Measurements from ENCODE around the gene PAX2.

Gene PAX2

DNA sequence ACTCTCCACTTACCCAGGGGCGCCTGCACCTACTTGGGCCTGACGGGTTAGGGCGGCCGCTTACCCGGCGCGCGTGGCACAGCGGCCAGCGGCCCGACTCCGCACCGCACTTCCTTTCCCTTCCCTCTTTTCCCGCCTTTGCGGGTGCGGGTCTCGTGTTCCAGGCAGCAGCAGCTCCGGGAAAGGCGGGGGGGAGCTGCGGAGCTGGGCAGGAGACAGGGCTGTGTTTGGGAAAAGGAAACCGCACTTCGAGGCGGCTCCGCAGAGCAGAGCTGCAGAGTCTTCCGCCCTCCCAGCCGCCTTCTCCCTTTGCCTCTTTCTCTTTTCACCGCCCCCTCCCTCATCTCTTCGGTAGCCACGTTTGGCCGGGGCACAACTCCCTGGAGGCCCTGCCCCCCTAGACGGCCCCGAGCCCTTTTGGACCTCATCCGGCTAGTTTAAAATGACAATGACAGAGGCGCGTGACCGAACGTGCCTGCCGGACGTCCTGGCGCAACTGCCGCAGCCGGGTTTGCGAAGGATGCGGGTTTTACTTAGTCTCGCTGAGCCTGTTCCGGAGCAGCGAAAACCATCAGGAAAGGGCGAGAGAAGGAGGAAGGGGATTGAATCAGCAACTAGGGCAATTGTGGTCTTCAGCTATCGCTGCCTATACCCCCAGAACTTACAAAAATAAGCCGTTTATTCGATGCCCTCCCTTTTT lies 7.9 kb upstream of the PAX2 start:
- no peak for FAIRE-seq

DNA sequence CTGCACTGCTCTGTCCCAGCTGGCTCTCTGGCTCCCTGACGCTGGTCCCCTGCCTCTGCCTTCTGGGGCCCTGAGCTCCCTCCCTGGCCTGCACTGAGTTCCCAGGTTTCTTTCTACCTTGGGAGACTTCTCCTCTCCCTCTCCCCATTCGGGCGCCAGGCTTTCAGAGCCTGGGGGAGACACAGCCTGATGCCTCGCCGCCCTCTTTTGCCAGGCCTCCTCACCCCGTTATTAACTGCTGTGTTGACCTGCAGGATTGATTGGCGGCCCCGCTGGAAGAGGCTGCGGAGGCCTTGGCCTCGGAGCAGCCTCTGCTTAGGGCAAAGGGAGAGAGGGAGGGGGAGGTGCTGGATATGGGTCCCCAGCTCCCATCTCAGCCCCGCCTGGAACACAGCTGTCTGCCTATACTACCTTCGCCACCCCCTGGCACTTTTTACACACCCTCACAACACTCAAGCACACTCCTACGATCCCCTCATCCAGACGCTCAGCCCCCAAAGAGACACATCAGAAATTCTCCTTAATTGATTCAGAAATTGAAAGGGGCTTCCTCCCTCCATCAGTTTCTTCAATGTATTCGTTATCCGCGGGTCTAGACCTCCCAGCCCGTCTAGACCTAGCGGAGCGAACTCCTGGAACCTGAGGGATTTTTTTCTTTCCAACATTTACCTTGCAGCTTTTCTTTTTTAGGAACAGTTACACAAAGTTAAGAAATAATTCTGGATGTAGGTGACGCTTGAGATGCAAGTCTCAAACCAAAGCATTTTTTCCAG lies 7.1 kb upstream of the PAX2 start:
- no peak for FAIRE-seq
- no peak for DNase-seq (ENCODE audit: extremely low spot score, insufficient read length, low read depth)

More for the DNA sequence above, 7.9 kb upstream of the PAX2 start:
- no peak for DNase-seq (ENCODE audit: extremely low spot score, insufficient read length, low read depth)

DNA sequence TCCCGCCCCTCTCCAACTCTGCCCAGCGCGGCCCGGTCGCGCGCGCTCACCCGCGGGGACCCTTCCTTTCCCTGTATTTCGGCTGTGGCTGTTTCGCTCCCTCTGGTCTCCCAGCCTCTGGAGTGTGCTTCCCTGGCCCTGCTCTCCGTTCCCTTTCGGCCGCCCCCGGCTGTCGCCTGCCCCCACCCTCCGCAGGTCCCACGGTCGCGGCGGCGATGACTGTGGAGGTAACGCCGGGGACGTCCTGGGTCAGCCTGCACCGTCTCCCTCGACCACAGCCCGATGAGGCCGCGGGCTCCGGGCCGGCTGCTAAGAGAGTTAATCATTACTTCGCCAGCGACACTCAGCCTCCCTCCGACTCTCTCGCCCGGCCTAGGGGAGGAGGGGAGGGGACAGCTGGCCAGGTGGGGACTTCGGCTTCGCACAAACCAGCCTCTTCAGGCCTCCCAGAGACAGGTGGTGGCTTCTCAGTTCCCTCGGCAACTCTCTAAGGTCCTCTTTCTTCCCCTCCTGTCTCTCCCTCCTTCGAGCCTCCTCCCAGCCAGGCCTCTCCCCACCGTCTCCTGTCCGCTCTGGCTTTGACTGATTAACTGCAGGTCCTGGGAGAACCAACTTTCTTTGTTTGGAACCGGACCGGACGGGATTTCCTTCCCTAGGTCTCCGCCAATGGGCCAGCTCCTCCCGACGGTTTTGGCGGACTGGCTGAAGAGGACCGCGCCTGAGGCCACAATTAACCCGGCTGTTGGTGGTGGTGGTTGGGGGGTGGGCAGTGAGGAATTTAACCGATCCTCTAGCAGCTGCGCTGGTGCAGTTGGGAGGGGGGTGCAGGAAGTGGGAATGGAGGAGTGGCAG lies 5.6 kb upstream of the PAX2 start:
- FAIRE-seq (peak; percentile 46), DNase-seq (ENCODE audit: extremely low spot score, insufficient read length, low read depth) (no peak)

DNA sequence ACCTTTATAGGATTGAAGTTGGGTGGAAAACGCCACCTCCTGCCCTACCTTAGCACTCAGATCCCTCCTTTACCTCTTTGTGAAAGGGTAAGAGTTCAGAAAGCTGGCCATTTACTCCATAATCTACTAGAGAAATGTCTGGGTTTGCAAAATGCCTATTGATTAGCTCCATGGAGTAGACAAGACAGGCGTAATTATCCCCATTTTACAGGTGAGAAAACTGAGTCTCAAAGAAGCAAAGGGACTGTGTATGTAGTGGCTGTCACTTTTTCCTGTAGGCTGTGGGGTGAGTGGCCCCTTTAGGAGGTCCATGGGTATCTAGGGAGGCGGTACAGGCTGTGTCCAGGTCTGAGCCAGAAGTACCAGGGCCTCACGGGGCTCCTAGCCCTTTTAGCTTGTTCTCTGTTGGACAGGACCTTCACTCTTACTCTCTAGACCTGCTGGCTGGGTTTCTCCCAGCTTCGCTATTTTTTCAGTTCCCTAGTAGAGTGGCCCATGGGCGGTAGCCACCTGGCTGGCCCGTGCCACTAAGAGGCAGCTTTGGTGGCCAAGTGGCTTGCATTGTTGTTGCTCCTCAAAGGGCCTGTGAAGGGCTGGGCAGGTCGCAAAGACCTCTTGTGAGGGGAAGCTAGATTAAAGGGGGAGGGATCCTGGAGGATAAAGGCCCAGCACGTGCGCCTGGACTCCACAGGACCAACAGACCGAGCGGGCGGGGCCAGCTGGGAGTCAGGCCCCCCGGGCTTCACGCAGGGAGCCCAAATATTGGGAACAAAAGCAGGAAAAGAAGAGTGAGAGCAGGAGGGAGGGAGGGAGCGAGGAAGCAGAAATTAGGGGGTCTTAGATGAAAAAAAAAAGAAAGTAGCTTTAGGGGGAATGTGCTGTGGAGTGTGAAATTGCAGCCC lies 4.7 kb upstream of the PAX2 start:
- FAIRE-seq (no peak), DNase-seq (ENCODE audit: extremely low spot score, insufficient read length, low read depth) (no peak)

DNA sequence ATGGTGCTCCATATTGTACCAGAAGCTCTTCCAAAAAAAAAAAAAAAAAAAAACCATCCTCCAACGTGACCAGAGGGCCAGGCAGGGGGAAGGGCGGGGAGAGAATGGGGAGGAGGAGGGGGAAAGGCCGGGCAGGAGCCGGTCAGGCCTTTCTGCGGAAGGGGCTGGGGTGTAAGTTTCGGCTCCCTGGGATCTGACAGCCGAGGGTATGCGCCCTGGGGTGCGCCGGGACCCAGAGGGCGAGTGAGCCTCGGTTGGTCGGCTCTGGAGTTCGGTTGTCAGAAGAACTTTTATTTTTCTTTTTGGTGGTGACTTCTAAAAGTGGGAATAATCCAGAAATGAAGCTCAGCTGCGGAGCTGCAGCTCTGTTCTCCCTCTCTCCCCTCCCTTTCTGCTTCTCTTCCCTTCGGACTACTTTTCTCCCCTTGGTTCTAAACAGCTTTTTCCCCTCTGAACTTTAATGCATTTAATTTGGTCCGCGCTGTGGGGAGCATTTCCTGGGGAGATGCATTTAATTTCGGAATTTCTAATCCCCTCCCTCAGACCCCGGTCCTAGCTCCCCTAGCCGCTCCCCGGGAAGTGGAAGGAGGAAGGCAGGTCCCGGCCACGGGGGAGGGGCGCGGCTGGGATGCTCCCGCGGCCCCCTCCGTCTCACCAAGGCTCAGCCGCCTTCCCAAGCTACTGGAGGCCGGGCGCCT lies 3.9 kb upstream of the PAX2 start:
- no peak for FAIRE-seq
- no peak for DNase-seq (ENCODE audit: extremely low spot score, insufficient read length, low read depth)

DNA sequence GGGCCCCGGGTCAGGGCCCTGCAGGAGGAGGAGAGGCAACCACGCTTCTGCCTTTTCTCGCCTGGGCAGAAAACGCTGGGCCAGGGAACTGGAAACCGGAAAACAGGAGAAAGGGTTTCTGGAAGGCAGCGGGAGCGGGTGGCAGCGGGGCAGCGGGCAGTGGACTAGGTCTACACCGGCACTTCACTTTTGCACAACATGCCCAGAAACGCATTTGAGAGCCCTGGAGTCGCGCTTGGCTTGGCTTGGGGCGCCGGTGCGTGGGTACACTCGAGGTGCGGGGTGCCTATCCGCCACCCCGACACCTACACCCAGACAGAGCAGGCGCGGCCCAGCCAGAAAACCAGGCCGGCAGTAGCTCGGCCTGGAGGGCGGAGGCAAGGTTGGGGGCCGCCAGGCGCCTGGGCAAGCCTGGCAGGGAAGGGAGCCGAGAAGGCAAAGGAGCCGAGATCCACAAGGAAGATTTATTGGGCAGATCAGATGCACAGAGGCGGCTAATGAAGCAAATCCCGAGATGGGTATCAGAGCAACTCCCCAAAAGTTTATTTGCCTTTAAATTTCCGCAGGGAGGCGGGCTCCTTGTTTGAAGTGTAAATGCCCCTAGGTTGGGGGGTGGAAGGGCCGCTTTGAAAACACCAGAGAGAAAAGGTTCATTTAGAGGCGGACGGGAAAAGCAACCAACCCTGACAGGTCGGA lies 3.2 kb upstream of the PAX2 start:
- DNase-seq (ENCODE audit: extremely low spot score, insufficient read length, low read depth) (no peak), FAIRE-seq (no peak)

DNA sequence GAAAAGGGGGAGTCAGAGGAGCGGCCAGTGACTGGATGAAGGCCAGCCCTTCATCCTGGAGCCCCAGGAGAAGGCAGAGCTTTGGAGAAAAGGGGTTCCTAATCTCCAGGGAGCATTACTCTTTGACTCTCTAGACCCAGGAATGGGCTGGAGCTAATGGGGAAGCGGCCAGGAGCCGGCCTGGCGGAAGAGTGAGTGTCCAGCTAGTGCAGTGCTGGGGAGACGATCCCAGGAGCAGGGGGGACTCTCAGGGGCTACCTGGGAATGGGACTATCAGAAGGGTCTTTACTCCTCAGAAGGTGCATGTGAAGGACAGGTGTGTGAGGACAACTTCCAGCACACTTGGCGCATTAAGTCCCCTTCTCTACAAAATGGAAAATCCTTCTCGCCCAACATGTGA lies 2.4 kb upstream of the PAX2 start:
- no peak for FAIRE-seq

DNA sequence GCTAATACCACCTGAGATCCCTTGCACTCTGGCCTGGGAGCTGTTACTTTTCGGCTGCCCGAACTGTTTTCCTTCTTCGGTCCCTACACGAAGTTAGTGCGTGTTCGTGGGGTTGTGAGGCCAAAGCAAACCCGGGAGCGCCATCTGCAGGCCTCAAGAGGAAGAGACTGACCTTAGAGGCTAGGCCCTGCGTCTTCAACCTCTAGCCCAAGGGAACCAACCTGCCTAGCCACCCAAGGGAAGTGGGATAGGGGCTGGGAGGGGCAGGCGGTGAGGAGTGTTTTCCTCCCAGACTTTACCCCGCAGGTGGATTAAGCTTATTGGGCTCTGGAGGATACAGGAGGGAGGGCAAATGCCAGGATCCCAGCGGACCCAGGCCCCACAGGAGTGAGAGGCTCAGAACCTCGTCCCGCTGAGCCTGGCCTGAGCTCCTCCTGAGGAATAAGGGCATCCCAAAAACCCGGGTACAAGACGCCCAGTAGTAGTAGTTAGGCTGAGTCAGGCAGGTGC lies 1.7 kb upstream of the PAX2 start:
- DNase-seq (ENCODE audit: extremely low spot score, insufficient read length, low read depth) (peak; percentile 48), FAIRE-seq (peak; percentile 61)

More for the DNA sequence above, 2.4 kb upstream of the PAX2 start:
- no peak for DNase-seq (ENCODE audit: extremely low spot score, insufficient read length, low read depth)

DNA sequence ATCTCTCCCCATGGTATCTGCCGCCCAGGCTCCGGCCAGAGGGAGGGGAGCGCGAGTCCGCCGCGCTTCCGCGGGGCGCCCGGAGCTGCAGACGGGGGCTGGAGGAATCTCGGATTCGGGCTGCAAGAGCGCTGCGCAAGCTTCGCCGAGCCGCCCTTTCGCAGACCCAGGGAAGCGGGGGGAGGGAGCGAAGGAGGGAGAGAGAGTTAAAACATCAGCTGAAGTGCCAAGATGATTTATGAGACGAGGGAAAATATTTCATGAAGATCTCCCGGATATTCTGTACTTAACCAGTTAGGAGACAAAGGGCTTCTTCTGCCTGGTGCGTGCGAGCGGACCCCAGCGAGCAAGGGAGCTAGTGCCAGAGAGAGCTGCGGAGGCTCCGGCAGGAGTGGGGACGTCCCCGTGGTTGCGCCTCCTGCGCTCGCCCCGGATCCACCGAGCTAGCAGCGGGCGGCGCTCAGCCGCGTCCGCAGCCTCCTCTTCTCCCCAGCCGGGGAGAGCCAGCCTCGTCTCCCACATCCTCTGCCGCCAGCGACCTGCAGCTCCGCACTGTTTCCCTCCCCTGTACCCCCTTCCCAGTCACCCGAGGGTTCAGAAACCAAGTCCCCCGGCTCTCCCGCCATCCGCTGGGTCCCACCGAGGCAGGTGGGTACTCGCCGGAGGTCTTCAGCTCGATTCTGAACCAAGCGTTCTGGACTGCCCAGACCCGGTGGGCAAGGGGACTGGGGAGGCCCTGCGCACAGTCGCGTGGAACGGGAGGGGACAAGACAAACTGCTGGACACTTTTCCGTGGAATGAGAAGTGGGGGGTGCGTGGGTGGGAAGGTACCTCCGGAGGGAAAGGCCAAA lies 1.0 kb upstream of the PAX2 start:
- FAIRE-seq = no peak
- no peak for DNase-seq (ENCODE audit: extremely low spot score, insufficient read length, low read depth)

DNA sequence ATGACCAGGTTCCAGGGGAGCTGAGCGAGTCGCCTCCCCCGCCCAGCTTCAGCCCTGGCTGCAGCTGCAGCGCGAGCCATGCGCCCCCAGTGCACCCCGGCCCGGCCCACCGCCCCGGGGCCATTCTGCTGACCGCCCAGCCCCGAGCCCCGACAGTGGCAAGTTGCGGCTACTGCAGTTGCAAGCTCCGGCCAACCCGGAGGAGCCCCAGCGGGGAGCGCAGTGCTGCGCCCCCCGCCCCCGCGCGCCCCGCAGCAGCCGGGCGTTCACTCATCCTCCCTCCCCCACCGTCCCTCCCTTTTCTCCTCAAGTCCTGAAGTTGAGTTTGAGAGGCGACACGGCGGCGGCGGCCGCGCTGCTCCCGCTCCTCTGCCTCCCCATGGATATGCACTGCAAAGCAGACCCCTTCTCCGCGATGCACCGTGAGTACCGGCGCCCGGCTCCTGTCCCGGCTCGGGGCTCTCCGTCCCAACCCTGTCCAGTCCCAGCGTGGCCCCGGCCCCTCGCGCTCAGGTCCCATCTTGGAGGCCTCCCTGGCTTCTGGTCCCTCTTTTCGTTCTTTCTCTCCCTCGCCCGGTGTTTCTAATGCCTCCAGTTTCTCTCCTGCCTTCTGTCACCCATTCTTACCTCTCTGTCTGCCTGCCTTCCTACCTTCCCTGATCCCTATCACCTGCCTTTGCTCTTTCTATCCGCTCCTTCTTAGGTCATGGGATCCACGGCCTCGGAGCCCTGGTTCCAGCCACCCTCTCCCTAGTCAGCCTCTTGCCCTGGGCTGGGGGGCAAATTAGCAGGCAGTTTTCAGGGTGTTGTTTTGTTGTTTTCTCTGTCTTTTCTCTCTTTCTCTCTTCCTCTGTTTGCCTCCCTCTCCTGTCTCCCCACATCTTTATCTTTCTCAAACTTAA lies 751 bp downstream of the PAX2 start:
- FAIRE-seq (no peak), DNase-seq (ENCODE audit: extremely low spot score, insufficient read length, low read depth) (no peak)

DNA sequence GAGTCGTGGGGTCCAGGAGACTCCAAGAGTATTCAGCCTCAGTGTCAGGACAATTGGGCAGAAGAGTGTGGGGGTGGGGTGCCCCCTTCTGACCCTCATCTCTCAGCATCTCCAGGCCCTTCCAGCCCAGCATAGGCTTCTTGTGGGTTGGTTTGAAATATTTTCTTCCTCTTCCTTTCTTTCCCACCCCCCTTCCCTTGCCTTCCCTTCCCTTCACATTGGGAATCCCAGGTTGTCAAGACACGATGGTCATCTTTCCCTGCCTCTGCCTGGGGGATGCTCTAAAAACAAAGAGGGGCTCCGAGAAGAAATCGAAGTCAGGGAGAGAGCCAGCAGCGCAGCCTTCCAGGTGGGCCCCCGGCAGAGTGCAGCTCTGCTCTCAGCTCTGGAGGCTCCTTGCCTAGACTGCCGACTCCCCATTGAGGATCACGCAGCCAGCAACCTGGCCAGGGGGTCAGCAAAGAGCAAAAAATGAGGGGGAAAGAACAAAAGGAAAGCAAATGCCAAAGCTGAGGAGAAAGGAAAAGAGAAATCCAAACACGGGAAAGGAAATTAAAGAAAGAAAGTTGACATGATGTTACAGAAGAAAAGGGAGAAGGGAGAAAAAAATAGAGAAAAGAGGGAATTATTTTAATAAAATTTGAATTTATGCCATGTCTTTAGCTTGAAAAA lies 1.5 kb downstream of the PAX2 start:
- FAIRE-seq = no peak
- DNase-seq (ENCODE audit: extremely low spot score, insufficient read length, low read depth) = no peak

DNA sequence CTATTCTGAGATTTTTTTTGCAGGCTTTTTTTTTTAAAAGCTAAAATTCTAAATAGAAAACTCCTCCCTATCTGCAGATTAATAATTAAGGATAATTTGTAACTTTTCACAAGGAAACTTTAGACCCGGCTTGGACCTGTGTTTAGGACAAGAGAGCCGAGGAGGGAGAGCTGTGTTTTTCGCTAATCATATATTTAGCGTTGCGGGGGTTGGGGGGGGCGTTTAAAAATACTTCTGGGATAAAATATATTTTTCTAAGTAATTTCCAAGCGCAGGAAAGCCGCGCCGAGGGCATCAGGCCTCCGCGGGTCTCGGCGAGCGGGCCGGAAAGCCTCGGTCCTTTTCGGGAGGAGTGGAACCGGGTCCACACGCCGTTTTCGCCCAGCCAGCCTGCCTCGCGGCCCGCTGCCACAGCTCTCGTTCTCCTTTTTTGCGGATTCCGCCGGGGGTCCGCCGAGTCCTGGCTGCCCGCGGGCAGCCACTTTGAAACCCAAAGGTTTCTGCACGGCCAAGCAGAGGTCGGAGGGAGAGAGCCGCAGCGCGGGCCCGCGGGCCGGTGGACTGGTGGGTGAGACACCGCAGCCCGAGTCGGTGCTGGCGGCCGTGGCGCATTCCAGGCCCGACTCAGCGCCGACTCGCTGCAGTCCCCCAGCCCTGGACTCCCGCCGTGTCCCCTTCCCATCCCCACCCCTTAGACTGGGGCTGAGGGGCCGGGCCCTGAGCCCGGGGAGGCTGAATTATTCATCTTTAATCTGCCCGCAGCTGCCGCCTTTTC lies 2.3 kb downstream of the PAX2 start:
- no peak for DNase-seq (ENCODE audit: extremely low spot score, insufficient read length, low read depth)
- no peak for FAIRE-seq

DNA sequence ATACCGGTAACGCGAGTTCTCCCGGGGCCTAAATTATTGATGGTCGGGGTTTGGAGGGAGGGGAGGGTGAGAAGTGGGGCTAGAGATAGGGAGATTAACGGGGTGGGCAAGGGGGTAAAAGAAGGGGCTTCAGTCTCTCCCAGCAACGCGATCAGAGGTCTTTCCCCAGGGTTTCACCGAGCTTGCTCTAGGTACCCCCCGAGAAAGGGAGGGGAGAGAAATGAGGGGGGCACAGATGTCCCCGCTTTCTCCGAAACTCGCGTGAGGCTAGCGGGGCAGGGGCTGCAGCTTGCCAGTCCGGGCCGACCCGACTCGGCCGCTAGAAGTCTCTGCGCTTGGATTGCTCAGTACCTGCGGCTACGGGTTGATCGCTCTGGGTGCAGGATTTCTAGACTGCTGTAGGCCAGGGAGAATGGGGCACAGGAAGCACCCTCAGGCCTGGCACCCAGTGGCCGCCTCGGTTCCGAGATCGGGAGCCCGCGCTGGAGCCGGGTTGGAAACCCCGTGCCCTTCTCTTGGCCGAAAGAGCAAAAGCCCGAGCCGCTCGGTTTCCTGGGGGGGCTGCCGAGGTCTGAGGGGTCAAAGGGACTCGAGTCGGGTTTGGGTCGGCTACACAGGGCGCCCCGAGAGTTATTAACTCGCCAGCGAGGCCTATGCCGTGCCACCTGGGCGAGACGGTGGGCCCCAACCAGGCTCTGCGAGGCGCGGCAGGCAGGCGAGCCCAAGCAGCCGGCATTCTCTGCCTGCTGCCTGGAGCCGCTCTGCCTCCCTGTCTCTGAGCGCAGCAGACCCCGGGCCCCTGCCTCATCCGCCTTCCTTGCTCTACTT lies 3.1 kb downstream of the PAX2 start:
- FAIRE-seq (no peak), DNase-seq (ENCODE audit: extremely low spot score, insufficient read length, low read depth) (no peak)

DNA sequence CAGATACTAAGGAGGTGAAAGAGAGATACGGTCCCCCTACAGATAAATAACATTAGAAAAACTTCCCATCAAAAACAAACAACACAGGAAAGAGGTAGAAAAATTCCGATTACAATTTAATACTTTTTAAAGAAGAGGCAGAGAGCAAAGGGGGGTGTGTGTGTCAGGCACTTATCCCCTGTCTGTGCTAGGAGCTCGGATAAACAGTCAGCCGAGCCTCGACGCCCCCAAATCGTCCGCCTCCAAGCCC lies 3.6 kb downstream of the PAX2 start:
- no peak for DNase-seq (ENCODE audit: extremely low spot score, insufficient read length, low read depth)
- no peak for FAIRE-seq

Measured in GM18507 (cell line).